ENCODE results near the gene GOLGB1.
A peak's percentile ranks its signal among the peaks of the same experiment; 100 is the strongest.
"Not testable (repeated sequence)": the region's sequence is repeated elsewhere in the genome, so short reads cannot be mapped to it uniquely, and the experiment has no call there.

GOLGB1 gene, protein sequence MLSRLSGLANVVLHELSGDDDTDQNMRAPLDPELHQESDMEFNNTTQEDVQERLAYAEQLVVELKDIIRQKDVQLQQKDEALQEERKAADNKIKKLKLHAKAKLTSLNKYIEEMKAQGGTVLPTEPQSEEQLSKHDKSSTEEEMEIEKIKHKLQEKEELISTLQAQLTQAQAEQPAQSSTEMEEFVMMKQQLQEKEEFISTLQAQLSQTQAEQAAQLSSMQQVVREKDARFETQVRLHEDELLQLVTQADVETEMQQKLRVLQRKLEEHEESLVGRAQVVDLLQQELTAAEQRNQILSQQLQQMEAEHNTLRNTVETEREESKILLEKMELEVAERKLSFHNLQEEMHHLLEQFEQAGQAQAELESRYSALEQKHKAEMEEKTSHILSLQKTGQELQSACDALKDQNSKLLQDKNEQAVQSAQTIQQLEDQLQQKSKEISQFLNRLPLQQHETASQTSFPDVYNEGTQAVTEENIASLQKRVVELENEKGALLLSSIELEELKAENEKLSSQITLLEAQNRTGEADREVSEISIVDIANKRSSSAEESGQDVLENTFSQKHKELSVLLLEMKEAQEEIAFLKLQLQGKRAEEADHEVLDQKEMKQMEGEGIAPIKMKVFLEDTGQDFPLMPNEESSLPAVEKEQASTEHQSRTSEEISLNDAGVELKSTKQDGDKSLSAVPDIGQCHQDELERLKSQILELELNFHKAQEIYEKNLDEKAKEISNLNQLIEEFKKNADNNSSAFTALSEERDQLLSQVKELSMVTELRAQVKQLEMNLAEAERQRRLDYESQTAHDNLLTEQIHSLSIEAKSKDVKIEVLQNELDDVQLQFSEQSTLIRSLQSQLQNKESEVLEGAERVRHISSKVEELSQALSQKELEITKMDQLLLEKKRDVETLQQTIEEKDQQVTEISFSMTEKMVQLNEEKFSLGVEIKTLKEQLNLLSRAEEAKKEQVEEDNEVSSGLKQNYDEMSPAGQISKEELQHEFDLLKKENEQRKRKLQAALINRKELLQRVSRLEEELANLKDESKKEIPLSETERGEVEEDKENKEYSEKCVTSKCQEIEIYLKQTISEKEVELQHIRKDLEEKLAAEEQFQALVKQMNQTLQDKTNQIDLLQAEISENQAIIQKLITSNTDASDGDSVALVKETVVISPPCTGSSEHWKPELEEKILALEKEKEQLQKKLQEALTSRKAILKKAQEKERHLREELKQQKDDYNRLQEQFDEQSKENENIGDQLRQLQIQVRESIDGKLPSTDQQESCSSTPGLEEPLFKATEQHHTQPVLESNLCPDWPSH (N-terminal part only)

DNA sequence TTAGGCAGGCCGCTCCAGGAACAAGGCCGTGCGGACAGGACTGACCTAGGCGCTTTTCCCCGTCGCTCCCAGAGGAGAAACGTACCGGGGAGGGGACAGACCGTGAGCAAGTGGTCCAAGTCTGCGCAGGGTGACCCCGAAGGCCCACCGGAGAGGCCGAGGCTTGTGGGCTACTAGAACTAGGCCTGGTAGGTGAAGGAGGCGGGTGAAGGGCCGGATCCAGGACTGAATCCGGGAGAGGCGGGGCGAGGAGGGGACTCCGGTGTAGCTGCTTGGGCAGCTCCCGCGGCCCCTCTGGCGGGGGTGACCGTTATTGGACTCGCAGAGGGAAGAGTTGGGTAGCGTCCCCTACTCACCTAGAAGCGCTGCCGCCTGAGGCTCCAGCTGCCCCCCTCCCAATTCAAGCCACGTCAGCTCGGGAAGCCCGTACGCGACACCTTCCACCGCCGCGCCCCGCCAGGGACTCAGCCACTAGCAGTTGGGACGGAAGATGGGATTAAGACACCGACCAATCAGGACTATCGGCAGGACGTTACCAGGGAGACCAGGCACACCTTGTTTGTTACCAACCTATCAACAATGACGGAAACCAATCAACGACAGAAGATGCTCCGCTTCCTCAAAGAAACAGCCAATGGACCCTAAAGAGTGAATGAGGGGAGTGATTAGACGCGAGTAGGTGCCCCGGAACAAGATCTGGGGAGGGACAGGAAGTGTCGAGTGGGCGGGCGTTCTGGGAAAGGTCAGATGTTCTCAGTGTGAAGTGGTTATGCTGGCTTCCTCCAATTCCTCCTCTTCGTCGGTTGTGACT is at the start of gene GOLGB1:
GOLGB1 (minus strand) TSS at position 466 of the 811 bp plus-strand sequence. CDS start 18,770 bp downstream, outside the sequence.
- peak; percentile 92 for DNase-seq (ENCODE audit: low read depth)

DNA sequence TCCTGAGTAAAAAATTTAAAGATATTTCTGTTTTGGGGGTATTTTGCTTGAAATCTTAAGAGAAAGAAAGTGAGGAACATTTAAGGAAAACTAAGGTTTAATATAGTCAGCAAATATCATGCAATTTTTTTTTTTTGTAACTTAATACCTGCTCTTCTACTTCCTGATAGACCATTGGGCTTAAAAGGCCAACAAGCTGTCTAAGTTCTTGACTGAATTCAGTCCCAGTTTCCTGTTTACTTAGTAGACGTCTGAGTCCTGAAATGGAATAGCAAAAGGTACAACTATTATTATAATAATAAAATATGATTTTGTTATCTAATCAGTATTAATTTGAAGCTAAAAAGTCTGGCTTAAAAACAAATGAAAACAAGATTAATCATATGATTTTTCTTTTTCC is 47.4 kb upstream of the GOLGB1 start:
- DNase-seq (ENCODE audit: low read depth), result no peak

DNA sequence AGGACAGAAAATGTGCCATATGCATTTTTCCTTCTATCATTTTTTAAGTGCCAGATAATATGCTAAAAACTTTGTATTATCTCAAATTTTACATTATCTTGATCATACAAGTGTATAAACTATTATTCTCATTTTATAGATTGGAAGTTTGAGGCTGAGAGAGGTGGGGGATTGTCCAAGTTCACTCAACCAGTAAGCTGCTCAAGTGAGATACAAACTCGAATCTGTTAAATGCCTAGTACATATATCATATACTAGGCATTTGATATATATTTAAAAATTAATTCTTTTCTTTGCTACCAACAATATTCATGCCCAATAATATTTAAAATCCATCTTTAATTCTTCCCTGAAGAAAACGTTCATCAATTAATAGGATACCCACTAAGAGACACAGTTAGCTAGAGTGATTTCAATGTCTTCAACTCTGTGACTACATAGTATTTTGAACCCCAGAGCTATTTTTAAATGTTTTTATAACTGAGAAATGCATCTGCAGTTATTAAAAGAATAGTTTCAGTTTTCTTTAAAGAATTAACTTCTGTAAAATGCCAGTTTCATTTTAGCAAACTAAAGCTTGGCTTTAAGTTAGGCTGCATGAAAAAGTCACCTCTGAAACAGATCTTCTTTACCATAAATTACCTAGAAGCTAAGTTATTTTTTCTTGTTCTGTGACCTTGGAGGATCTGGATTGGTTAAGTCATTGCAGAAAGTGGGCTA is 44.9 kb upstream of the GOLGB1 start:
- no peak for DNase-seq (ENCODE audit: low read depth)

DNA sequence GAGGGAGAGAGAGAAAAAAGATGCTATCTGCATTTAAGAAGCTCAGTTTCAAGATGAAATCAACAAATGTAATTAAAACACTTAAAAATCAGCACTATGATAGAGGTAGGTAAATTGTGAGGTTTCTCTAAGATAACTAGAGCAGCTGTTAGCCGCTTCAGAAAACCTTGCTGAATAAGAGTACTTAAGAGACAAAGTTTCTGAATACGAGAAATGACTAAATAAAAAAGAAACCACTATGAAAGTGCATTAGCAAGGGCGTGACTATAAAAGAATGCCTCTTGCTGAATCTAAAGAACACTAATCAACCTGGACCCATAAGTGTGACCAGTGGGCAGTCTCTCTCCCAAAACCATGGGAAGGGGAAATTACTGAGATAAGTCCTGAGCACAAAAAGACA is 43.5 kb upstream of the GOLGB1 start:
- no peak for DNase-seq (ENCODE audit: low read depth)

DNA sequence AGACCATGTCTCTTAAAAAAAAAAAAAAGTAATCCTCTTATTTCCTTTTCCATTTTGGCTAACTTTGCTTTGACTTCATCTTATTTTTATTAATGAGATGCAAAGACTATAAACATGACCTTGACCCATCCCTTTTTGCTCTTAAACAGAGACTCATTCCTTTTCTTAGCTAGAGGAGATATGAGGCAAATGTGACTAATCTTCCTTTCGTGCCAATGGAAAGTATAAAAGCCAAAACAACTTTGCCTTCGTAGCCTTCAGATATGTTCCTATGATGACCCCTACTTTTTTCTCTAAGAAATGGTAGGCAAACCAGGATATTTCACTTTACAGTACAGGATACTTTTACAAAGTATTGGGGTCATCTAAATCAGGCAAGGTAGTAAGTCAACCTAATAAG is 36.9 kb upstream of the GOLGB1 start:
- DNase-seq (ENCODE audit: low read depth), result no peak

DNA sequence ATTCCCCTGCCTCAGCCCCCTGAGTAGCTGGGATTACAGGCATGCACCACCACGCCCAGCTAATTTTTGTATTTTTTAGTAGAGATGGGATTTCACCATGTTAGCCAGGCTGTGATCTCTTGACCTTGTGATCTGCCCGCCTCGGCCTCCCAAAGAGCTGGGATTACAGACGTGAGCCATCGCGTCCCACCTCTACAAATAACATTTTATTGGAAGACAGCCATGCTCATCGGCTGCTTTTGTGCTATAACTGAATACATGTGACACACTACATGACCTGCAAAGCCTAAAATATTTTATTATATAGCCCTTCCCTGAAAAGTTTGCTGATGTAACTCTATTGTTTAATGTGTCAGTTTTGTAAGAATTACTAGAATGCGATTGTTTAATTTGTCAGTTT is 33.2 kb upstream of the GOLGB1 start:
- DNase-seq (ENCODE audit: low read depth), result not testable (repeated sequence)

DNA sequence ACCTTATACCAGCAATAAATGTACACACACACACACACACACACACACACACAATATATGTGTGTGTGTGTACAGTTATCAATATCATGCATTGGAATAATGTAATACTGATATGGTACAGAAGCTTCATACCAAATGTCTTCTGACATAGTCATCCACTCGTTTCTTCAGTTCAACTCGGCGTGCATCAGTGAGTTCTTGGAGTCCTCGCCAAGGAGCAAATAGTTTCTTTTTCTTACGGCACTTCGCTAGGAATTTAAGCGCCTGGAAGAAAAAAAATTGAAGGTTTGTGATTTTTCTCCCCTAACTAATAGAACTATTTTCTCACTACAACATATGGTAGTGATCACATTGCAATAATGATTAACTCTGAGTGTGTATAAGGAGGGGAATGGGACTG is 32.1 kb upstream of the GOLGB1 start:
- DNase-seq (ENCODE audit: low read depth), result no peak

DNA sequence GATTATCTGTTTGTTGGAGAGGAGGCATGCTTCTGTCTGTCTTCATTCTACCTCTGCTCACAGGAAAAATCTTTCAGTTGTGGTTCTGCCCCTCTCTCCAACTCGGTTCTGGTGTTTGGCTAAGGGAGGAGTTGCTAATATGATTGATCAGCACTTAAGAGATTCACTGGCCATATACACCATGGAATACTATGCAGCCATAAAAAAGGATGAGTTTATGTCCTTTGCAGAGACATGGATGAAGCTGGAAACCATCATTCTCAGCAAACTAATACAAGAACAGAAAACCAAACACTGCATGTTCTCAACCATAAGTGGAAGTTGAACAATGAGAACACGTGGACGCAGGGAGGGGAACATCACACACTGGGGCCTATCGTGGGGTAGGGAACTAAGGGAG is 25.6 kb upstream of the GOLGB1 start:
- DNase-seq (ENCODE audit: low read depth), result not testable (repeated sequence)

DNA sequence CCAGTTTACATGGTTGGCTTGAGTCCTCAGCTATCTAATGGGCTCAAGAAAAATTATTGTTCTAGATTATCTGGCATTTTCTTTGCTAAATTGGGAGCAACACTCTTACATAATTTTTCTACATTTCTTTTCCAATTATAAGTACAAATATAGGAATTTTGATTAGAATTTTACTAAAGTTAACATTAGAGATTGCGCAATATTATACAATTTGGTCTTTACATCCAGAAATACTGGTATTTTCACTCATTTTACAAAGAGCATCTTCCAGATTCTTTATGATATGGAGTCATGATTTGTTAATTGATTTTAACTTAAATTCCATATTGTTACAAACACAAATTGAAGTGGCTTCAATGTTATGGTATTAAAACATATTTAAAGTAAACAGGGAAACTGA is 19.7 kb upstream of the GOLGB1 start:
- no peak for DNase-seq (ENCODE audit: low read depth)

DNA sequence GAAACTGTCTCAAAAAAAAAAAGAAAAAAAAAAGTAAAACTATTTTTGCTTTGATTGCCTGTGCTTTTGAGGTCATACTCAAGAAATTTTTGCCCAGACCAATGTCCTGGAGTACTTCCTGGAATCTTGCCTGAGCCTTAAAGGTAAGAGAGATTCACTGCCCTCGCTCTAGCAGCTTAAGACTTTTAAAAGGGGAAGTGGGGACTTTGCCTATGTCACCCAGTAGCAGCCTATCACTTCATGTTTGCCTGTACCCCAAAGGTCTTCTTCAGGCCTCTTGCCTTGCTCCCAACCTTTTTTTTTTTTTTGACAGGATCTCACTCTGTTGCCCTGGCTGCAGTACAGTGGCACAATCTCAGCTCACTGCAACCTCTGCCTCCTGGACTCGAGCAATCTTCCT is 18.9 kb upstream of the GOLGB1 start:
- DNase-seq (ENCODE audit: low read depth), result no peak

DNA sequence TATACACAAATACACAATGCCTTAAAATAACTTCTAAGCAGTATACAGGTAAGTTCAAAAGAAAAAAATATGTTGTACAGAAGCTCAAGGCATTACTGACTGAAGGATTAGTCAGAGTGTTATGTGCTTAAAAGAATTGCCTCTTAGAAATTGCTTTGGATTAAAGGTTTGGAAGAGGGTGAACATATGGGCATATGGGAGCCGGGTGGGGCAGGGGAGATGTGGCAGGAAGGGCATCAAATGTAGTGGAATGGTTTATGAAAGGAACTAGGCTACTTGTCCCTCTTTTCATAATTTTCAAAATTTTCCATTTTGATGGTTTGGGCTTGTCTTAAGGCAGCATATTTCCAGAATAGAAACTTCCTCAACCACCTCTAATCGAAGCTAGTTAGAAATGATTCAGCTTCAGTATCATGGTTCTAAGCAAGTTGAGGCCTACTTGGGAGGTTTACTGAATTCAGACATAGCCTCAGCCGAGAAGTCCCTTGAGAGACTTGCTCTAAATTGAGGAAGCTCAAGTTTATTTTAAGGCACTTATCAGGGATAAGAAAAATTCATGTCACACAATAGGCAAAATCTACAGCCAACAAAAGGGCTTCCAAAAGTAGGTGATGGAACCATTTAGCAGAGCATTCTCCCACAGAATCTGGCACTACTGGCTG is 10.1 kb upstream of the GOLGB1 start:
- no peak for DNase-seq (ENCODE audit: low read depth)

DNA sequence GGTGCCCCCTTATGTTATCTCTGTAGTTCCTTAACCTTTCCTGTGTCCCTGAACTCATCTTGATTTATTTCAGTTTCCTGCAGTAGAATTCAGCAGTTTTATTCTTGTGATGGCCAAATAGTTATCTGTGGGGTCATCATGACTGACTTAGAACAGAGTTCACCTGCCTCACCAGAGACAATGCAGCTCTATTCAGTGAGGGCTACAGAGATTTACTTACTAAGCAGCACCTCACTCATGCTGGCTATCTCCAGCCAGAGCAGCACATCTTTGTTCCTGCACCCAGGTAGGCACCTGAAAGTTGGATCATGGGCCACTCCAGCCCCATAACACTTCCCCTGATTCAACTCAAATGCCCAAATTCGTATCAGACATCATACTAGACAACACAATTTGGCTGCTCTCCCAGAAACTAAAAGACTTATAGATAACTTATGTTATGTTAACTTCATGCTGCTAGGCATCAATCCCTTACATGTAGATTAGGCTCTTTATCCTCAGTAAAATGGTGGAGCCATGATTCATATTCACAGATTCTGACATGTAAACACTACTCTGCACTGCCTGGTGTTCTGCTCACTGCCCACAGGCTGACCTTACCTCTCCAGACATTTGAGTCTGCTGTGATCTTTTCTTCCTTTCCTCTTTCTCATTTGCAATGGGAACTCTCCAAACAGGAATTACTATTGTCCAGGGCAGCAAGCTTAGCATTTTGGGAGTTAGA is 9.3 kb upstream of the GOLGB1 start:
- DNase-seq (ENCODE audit: low read depth), result no peak

DNA sequence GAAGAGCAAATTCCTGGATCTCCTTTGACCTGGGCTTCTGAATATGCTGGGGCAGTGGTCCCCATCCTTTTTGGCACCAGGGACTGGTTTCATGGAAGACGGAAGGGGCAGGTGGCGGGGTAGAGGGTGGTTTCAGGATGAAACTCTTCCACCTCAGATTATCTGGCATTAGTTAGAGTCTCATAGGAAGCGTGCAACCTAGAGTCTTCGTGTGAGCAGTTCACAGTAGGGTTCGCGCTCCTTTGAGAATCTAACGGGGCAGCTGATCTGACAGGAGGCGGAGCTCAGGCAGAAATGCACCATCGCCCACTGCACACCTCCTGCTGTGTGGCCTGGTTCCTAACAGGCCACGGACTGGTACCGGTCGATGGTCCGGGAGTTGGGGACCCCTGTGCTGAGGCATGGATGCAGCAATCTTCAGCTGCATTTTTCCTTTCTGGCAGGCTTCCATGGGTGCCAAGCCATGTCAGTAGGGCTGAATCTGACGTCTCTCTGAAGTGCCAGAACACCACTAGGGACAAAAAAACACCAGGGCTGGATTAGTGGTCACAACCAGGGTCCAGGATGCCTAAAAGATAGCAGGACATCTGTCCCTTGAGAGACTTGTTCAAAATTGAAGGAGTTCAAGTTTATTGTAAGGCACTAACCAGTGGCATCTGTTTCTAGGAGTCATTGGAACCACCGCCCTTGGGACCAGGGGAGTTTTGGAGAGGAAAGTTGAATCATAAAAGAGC is 8.4 kb upstream of the GOLGB1 start:
- no peak for DNase-seq (ENCODE audit: low read depth)

DNA sequence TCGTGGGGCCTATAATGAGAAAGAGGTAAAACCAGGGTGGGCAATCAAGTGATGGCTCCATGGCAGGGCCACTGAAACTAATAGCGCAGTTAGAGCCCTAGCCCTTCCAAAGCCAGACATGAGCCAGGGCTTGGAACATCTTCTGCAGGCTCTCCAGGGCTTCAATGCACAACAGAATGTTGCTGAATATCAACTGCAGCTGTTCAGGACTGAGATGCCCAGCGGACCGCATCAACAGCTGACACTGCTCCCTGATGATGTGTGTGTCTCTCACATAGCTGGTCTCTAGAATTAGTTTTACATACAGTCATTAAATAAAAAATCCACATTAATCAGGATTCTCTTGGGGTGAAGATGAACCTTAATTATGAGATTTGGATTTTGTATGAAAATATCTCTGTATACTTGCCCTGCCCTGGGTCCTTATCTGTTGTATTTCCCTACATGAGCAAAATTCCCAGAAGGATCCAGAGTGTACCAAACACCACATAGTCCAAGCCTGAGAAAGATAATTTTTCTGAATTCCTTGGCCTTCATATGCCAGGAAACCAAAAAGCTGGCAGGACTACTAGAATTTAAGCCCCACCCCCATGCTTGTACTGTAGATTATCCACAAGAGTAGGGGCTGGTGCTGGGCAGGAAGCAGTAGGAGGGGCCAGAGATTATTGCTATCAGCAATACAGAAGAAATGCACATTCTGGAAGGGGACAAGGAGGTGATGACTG is 7.7 kb upstream of the GOLGB1 start:
- no peak for DNase-seq (ENCODE audit: low read depth)

DNA sequence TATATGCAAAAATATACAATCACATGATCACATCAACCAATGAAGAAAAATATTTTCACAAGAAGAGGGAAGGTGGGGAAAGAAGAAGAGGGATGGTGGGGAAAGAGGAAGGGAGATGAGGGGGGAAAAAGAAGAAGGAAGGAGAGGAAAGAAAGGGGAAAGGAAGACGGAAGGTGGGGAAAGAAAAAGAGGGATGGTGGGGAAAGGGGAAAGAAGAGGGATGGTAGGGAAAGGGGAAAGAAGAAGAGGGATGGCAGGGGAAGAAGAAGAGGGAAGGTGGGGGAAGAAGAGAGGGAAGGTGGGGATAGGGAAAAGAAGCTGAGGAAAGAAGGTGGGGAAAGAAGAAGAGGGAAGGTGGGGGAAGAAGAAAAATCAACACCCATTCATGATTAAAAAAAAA is 3.2 kb upstream of the GOLGB1 start:
- no peak for DNase-seq (ENCODE audit: low read depth)

DNA sequence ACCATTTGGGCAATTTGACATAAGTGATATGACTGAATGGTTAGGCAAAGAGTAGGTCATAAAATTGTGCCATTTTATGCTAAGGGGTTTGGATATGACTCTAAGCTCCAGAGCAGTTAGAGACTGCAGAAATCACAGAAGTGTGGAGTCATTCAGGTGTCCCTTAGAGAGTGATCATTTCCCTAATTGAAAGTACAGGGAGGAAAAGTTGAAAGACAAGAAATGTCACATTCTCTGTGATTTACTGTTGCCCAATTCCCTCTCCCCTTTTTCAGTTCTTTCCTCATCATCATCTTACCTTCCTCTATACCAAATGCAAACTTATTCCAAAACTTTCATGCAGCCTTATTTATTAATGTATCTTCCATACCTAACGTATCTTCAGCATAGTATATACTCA is 2.7 kb upstream of the GOLGB1 start:
- no peak for DNase-seq (ENCODE audit: low read depth)

DNA sequence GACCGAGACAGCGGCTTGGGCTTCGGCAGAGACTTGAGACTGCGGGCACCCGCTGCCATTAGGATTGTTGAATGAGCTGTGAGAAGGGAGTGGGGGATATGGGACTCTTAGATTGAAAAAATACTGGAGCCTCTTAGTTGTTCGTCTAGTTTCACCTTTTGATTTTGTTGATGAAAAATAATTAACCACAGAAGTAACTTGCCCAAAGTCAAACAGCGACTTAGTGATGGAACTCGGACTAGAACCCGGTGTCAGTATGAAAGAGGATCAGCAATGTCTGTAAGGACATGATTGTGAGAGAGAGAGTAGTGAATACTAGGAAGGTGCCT is 510 bp upstream of the GOLGB1 start:
- DNase-seq (ENCODE audit: low read depth), result no peak

DNA sequence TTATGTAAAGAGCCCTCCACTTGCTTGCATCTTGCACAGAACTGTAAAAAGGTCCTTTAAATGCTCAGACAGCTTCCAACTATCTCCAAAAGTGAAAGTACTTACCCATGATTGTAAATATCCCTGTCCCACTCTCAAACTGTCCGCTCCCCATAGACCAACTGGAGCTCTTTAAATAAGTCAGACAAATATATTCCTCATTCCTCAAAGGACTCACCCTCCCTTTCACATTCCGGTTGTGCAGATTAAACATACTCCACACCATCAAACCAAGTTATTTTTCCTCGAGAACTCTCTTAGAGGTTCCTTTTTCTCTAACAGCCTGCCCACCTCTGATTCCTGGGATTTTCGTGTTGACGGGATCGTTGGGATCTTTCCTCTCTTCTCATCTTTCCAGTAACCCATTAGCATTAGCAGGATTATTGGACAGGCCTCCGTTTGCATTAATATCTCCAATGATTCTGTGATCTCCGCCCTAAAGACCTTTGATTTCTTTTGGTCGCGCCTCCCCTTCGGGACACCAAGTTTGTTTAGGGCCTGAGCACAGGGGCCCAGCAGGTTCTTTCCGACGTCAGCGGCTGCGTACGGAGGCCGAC is 763 bp downstream of the GOLGB1 start:
- DNase-seq (ENCODE audit: low read depth), result peak; percentile 9

Measured in T-helper 22 cell (primary cell).